ENCODE measurements around the gene ITPR2. TPM values are rescaled to one million over a fixed set of nuclear protein-coding genes. Genes with fewer than 3 reads are reported as not detected.

ITPR2 gene
- total RNA-seq, 6 experiments from 2014 or later = 6.9 to 8.4 (median 7.6) TPM

GRCh38 chr12:26488351-26488750, 344.6 kb downstream of the ITPR2 start:
- Mint-ChIP-seq H3K36me3 (ENCODE audit: low read depth) (no peaks in the 10 kb centered on the region), H3K9me3 (no peaks in the 10 kb centered on the region), H3K27me3 (ENCODE audit: insufficient read depth) (no peaks in the 10 kb centered on the region), H3K27ac (no peak overlapping the region), H3K4me1 (ENCODE audit: low read depth) (no peaks in the 10 kb centered on the region), H3K4me3 (no peak overlapping the region)
- TF ChIP-seq, protein P1, sequence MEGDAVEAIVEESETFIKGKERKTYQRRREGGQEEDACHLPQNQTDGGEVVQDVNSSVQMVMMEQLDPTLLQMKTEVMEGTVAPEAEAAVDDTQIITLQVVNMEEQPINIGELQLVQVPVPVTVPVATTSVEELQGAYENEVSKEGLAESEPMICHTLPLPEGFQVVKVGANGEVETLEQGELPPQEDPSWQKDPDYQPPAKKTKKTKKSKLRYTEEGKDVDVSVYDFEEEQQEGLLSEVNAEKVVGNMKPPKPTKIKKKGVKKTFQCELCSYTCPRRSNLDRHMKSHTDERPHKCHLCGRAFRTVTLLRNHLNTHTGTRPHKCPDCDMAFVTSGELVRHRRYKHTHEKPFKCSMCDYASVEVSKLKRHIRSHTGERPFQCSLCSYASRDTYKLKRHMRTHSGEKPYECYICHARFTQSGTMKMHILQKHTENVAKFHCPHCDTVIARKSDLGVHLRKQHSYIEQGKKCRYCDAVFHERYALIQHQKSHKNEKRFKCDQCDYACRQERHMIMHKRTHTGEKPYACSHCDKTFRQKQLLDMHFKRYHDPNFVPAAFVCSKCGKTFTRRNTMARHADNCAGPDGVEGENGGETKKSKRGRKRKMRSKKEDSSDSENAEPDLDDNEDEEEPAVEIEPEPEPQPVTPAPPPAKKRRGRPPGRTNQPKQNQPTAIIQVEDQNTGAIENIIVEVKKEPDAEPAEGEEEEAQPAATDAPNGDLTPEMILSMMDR (IDR thresholded peaks at IDR 0.05) = no peak
- DNase-seq = no peak

GRCh38 chr12:26473291-26473690, 359.7 kb downstream of the ITPR2 start:
- TF ChIP-seq, protein P1 (IDR thresholded peaks at IDR 0.05) = no peak
- Mint-ChIP-seq H3K4me1 (ENCODE audit: low read depth) (peaks cover 30% of the 10 kb centered on the region), H3K9me3 (no peaks in the 10 kb centered on the region), H3K27ac (peak overlapping the region; percentile 22; the same call in 1 of the 2 replicates), H3K4me3 (no peak overlapping the region), H3K27me3 (ENCODE audit: insufficient read depth) (0 out of 2 replicates have a peak, but pooled peaks cover 3% of the 10 kb centered on the region), H3K36me3 (ENCODE audit: low read depth) (no peaks in the 10 kb centered on the region)
- DNase-seq = peak; percentile 33

- DNase-seq = peak; percentile 46
- TF ChIP-seq, protein P1 (IDR thresholded peaks at IDR 0.05) = no peak
These were observed 361.4 kb downstream of the ITPR2 start for GRCh38 chr12:26471560-26471959.

DNA sequence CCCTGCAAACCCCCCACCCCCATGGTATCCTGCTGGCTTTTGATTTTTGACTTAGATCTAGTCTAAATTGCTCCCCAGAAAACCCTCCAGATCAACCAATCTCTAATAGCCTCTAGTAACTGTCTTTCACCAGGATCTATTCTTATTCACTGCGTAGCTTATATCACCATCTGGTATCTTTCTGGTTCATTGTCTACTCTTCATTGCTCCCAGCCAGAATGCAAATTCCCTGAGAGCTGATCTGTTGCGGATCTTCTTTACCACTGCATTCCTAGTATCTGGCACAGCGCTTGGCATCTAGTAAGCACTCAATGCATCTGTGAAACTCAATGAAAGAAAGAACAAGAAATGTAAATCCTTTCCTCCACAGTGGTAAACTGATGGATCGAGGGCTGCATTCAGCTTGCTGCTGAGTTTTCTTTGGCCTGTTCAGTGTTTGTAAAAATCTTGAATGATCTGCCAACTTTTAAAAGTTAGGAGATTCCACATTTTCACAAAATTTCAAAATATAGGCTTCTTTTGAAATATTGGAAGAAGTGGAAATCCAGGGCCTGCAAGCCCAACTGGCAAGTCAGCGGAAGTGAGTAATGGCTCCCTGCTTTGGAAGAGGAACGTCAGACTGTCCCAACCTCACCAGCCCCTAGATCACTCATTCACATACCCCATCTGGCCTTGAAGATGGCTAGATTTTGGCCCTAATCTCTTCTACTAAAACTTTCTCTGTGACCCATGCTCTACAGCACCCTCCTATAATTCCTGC, 363.4 kb downstream of the ITPR2 start:
- Mint-ChIP-seq H3K4me3 (no peak overlapping the region), H3K9me3 (no peaks in the 10 kb centered on the region), H3K4me1 (ENCODE audit: low read depth) (peaks cover 30% of the 10 kb centered on the region), H3K36me3 (ENCODE audit: low read depth) (no peaks in the 10 kb centered on the region), H3K27me3 (ENCODE audit: insufficient read depth) (no peaks in the 10 kb centered on the region), H3K27ac (no peak overlapping the region)
- TF ChIP-seq, protein P1 (IDR thresholded peaks at IDR 0.05) = no peak
- DNase-seq = no peak

More at GRCh38 chr12:26471560-26471959, 361.4 kb downstream of the ITPR2 start:
- H3K36me3 Mint-ChIP-seq (ENCODE audit: low read depth) = no peaks in the 10 kb centered on the region
- no peaks in the 10 kb centered on the region for H3K9me3 Mint-ChIP-seq
- 0 out of 2 replicates have a peak, but pooled peaks cover 3% of the 10 kb centered on the region for H3K27me3 Mint-ChIP-seq (ENCODE audit: insufficient read depth)
- H3K27ac Mint-ChIP-seq = peak overlapping the region; percentile 29; the same call in 1 of the 2 replicates
- H3K4me1 Mint-ChIP-seq (ENCODE audit: low read depth) = peaks cover 30% of the 10 kb centered on the region
- no peak overlapping the region for H3K4me3 Mint-ChIP-seq

GRCh38 chr12:26467351-26467750, 365.6 kb downstream of the ITPR2 start:
- H3K4me3 Mint-ChIP-seq = no peak overlapping the region
- peaks cover 15% of the 10 kb centered on the region for H3K4me1 Mint-ChIP-seq (ENCODE audit: low read depth)
- no peak for DNase-seq
- no peaks in the 10 kb centered on the region for H3K27me3 Mint-ChIP-seq (ENCODE audit: insufficient read depth)
- no peak overlapping the region for H3K27ac Mint-ChIP-seq
- no peaks in the 10 kb centered on the region for H3K36me3 Mint-ChIP-seq (ENCODE audit: low read depth)
- TF ChIP-seq, protein P1 (IDR thresholded peaks at IDR 0.05) = no peak
- H3K9me3 Mint-ChIP-seq = no peaks in the 10 kb centered on the region

Data from HFFc6 (cell line).